Measurements from ENCODE around the gene MPST. TPM values are rescaled to one million over a fixed set of nuclear protein-coding genes. Genes with fewer than 3 reads are reported as not detected.

MPST gene
- polyA plus RNA-seq, 1 donor (not counting 4 experiments of a cell fraction or from before 2014, with no cell fraction given): 23.5 TPM

- Histone ChIP-seq H3K36me3 (ENCODE audit: control insufficient read depth in 2 of 2, extremely low read depth in 1 of 2, insufficient read depth in 2 of 2, low read length in 2 of 2) (peaks cover 13 to 29% of the 10 kb centered on the region in 2 experiments), H3K27ac (ENCODE audit: control insufficient read depth, insufficient read depth, low read length) (no peak overlapping the region), H3K9me3 (ENCODE audit: control insufficient read depth, low read depth, low read length) (no peaks in the 10 kb centered on the region), H3K27me3 (ENCODE audit: control insufficient read depth, extremely low read depth, insufficient read depth, low read length) (no peaks in the 10 kb centered on the region), H3K9ac (ENCODE audit: control insufficient read depth, extremely low read depth, insufficient read depth, low read length) (no peak overlapping the region), H3K9me1 (ENCODE audit: control insufficient read depth, extremely low read depth, insufficient read depth, low read length) (no peaks in the 10 kb centered on the region), H3K4me2 (ENCODE audit: control insufficient read depth, extremely low read depth, insufficient read depth, low read depth, low read length) (no peak overlapping the region), H3K79me2 (ENCODE audit: control insufficient read depth, insufficient read depth, low read length) (peaks cover 4% of the 10 kb centered on the region), H3K4me1 (ENCODE audit: control insufficient read depth, extremely low read depth, insufficient read depth, low read length) (peaks cover under 1% of the 10 kb centered on the region), H3K4me3 (ENCODE audit: control insufficient read depth in 2 of 3, extremely low read depth in 1 of 3, insufficient read depth in 2 of 3, low read depth in 1 of 3, low read length in 3 of 3) (no peak overlapping the region), H4K20me1 (ENCODE audit: control insufficient read depth, extremely low read depth, insufficient read depth, low read length) (no peaks in the 10 kb centered on the region), H2AFZ (ENCODE audit: control insufficient read depth, low read length) (no peak overlapping the region)
- dilution Hi-C loops (cut with MboI; ENCODE audit: extremely low pct_ligation_motif_present, low sequenced_read_pairs): no loop called here
- TF ChIP-seq EZH2 (IDR thresholded peaks at IDR 0.05; ENCODE audit: low read length): no peak
- TF ChIP-seq CTCF (optimal IDR thresholded peaks at IDR 0.05 in 1 of 3, IDR thresholded peaks at IDR 0.05 in 1 of 3, conservative IDR thresholded peaks at IDR 0.05 in 1 of 3; ENCODE audit: extremely low read depth in 1 of 3, insufficient read depth in 2 of 3, low read length in 3 of 3): no peak
- FAIRE-seq (no peak), DNase-seq (ENCODE audit: low read depth, low spot score) (no peak)
Observed at GRCh38 chr22:37025500-37026070, 6.0 kb downstream of the MPST start.

- H3K27ac ChIP-seq (ENCODE audit: control insufficient read depth, insufficient read depth, low read length): no peak overlapping the region
- H3K36me3 ChIP-seq (ENCODE audit: control insufficient read depth in 2 of 2, extremely low read depth in 1 of 2, insufficient read depth in 2 of 2, low read length in 2 of 2): peaks cover 13 to 29% of the 10 kb centered on the region in 2 experiments
- H3K79me2 ChIP-seq (ENCODE audit: control insufficient read depth, insufficient read depth, low read length): peaks cover 1% of the 10 kb centered on the region
- dilution Hi-C loops (cut with MboI; ENCODE audit: extremely low pct_ligation_motif_present, low sequenced_read_pairs): no loop called here
- TF ChIP-seq CTCF (optimal IDR thresholded peaks at IDR 0.05 in 1 of 3, IDR thresholded peaks at IDR 0.05 in 1 of 3, conservative IDR thresholded peaks at IDR 0.05 in 1 of 3; ENCODE audit: extremely low read depth in 1 of 3, insufficient read depth in 2 of 3, low read length in 3 of 3) (no peak), EZH2 (IDR thresholded peaks at IDR 0.05; ENCODE audit: low read length) (no peak)
- no peaks in the 10 kb centered on the region for H4K20me1 ChIP-seq (ENCODE audit: control insufficient read depth, extremely low read depth, insufficient read depth, low read length)
- H3K4me2 ChIP-seq (ENCODE audit: control insufficient read depth, extremely low read depth, insufficient read depth, low read depth, low read length): no peak overlapping the region
- FAIRE-seq (no peak), DNase-seq (ENCODE audit: low read depth, low spot score) (no peak)
- H3K4me1 ChIP-seq (ENCODE audit: control insufficient read depth, extremely low read depth, insufficient read depth, low read length): no peaks in the 10 kb centered on the region
- no peaks in the 10 kb centered on the region for H3K9me3 ChIP-seq (ENCODE audit: control insufficient read depth, low read depth, low read length)
- H3K27me3 ChIP-seq (ENCODE audit: control insufficient read depth, extremely low read depth, insufficient read depth, low read length): no peaks in the 10 kb centered on the region
- no peak overlapping the region for H2AFZ ChIP-seq (ENCODE audit: control insufficient read depth, low read length)
- H3K4me3 ChIP-seq (ENCODE audit: control insufficient read depth in 2 of 3, extremely low read depth in 1 of 3, insufficient read depth in 2 of 3, low read depth in 1 of 3, low read length in 3 of 3): no peak overlapping the region
- no peaks in the 10 kb centered on the region for H3K9me1 ChIP-seq (ENCODE audit: control insufficient read depth, extremely low read depth, insufficient read depth, low read length)
- H3K9ac ChIP-seq (ENCODE audit: control insufficient read depth, extremely low read depth, insufficient read depth, low read length): no peak overlapping the region
Observed at GRCh38 chr22:37026325-37026724, 6.8 kb downstream of the MPST start.

All from keratinocyte (primary cell).